GM12864 (cell line): Measurements from ENCODE around the gene KRT4.

Source experiments
- DNase-seq: peaks from one replicate; pipeline ENCODE4 v3.0.0-alpha.2; 2011; ENCODE audit warnings: low read depth
- H3K4me3 ChIP-seq: 2 replicates; pipeline ENCODE4 v1.5.1; 2011; ENCODE audit warnings: mild to moderate bottlenecking, low read depth, low read length, control low read depth
- TF ChIP-seq, protein P1 (sequence below): IDR thresholded peaks from 2 replicates; pipeline ENCODE4 v1.5.1; 2011; ENCODE audit warnings: low read depth, mild to moderate bottlenecking, moderate library complexity, low read length, control low read depth, inconsistent platforms; ENCODE audit errors: missing control alignments

The KRT4 gene

DNA sequence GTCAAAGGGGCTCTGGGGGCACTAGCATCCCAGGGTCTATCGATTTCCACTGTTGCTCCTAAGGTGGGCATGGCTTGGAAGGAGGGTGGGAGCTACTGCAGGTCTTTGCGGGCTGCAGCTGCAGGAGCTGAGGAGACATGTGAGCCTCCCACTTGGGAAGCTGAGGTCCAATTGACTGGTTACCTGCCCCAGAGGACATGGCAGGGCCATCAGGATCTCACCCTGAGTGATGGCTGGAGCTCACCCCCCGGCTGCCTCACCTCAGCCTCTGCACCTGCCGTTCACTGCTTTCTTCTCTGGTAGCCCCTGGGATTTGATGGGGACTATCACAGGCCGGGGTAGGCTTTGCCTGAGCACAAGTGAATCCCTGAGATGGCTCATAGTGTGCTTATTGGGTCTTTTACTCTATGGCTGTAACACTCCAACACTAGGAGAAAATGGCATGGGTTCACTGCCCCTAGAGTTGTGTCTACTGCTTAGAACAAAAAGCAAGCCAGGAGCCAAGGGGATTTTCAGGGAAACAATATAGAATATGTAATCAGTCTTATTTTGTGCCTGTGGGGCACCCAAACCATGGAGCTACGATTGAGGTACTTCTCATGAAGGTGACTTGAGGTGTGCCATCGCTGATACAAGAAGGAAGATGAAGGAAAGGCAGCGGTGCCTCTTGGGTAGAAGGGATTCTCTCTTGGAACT lies 3.2 kb upstream of the KRT4 start:
- DNase-seq, result no peak
- no peak overlapping the region for H3K4me3 ChIP-seq
- TF ChIP-seq, protein P1, sequence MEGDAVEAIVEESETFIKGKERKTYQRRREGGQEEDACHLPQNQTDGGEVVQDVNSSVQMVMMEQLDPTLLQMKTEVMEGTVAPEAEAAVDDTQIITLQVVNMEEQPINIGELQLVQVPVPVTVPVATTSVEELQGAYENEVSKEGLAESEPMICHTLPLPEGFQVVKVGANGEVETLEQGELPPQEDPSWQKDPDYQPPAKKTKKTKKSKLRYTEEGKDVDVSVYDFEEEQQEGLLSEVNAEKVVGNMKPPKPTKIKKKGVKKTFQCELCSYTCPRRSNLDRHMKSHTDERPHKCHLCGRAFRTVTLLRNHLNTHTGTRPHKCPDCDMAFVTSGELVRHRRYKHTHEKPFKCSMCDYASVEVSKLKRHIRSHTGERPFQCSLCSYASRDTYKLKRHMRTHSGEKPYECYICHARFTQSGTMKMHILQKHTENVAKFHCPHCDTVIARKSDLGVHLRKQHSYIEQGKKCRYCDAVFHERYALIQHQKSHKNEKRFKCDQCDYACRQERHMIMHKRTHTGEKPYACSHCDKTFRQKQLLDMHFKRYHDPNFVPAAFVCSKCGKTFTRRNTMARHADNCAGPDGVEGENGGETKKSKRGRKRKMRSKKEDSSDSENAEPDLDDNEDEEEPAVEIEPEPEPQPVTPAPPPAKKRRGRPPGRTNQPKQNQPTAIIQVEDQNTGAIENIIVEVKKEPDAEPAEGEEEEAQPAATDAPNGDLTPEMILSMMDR, result no peak

DNA sequence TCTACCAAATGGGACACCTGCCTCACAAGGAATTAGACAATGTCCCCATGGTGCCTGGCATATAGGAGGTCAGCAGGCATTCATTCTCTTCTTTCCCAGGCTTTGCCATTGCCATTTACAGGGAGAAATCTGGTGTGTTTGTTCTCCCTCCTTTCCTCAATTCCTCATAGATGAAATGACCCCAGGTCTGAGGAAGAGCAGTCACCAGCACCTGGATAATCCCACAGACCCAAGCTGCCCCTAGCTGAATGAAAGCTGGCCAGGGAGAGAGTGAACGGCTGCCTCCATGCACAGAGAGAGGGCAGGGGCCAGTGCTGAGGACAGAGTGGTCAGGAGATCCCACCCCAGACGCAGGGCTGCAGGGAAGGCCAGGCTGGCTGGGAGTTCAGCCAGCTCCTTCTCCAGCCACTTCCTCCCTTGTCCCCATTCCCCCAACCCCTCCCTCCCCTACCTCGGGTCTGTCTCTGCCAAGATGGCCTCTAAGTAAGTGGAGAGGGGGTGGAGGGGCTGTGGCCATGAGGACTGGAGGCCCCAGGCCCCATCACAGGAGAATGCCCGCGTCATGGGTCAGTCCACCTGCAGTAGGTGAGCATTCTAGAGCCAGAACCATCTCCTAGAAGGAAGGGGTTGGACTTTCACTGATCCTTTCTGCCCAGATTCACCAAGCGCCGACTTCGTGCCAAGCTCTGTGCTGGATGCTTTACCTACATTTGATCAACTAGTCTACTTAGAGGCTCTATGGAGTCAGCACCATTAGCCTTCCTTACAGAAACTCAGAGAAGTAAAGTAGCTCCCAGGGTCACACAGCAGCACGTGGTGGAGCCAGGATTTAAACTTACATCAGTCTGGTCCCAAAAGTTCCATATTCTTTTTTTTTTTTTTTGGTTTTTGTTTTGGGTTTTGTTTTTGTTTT lies 2.0 kb upstream of the KRT4 start:
- TF ChIP-seq, protein P1, result no peak
- H3K4me3 ChIP-seq, result no peak overlapping the region
- DNase-seq, result no peak

DNA sequence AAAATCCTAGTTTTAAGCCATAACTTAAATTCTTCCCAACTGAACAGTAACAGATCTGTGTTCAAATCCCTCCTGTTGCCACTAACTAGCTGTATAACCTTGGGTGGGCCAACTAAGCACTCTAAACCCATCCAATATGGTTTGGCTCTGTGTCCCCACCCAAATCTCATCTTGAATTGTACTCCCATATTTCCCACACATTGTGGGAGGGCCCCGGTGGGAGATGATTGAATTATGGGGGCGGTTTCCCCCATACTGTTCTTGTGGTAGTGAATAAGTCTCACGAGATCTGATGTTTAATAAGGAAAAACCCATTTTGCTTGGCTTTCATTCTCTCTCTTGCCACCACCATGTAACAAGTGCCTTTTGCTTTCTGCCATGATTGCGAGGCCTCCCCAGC lies 1.2 kb upstream of the KRT4 start:
- DNase-seq, result no peak
- TF ChIP-seq, protein P1, result no peak
- H3K4me3 ChIP-seq, result no peak overlapping the region

DNA sequence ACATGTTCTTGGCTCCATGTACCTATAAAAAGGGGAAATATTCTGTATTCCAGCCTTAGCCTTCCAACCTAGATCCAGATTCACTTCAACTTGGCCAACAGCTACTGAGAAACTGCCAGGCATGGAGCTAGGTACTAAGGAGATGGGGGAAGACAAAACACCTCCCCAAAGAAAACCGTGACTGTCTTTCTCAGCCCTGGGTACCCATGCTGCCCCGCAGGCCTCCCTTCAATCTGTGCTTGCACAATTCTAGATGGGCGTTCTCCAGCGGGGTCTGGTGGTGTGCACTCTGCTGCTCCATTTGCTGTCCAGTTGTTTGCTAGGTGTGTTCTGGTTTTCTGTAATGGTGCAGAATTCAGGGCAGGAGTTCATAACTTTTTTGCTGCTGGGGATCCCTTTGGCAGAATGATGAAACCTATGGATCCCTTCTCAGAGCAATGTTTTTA lies 817 bp upstream of the KRT4 start:
- TF ChIP-seq, protein P1, result no peak
- no peak for DNase-seq
- no peak overlapping the region for H3K4me3 ChIP-seq

DNA sequence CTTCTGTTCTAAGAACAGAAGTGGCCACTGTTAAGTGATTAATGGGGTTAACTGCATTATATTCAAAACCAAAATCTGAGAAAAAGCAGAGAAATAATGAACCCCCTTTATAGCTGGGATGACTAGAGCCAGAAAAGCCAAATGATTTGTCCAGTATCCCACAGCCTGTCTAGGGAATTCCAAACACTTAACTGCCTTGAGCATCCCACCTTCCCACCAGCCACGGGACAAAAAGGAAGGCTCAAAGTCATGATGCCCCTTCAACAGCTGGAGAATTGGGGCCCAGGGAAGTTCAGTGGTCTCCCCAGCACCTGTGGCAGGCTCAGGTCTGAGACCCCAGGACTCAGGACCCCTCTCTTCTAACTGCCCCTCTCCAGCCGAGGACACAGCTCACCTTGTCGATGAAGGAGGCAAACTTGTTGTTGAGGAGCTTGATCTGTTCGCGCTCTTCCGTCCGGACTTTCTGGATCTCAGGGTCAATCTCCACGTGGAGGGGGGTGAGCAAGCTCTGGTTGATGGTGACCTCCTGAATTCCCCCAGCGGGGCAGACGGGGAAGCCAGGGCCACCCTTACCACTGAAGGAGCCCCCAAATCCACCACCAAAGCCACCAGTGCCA lies 605 bp downstream of the KRT4 start:
- TF ChIP-seq, protein P1, result no peak
- H3K4me3 ChIP-seq, result no peak overlapping the region
- DNase-seq, result no peak

DNA sequence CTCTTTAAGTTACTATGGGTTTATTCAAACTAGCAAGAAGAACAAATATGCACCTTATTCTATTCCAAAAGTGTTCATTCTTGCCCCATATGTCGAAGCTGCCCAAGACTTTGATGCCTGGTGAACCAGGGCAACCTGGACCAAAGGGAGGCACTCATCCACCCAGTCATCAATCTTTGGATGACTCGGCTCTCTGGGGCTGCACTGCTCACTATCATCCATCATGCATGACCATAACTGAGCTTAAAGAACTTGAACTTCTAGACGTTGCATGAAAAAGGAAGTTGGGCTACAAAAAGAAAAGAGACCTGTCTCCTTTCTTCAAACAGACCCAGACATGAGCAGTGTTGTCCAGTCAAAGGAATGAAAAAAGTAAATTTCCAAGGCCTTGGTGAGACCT lies 1.2 kb downstream of the KRT4 start:
- no peak overlapping the region for H3K4me3 ChIP-seq
- no peak for DNase-seq
- TF ChIP-seq, protein P1, result no peak
